HG03108 (cell line): ENCODE measurements around the gene ELAC2.
"Not testable (repeated sequence)": the region's sequence is repeated elsewhere in the genome, so short reads cannot be mapped to it uniquely, and the experiment has no call there.

Experiments used
- ATAC-seq: cut with Tn5 transposase; IDR thresholded peaks from one replicate; pipeline ENCODE4 v1.9.1; 2021; ENCODE audit warnings: moderate library complexity; ENCODE audit not compliant: unreplicated experiment

Gene ELAC2

GRCh38 chr17:12990041-12990808 lies 27.6 kb downstream of the ELAC2 start:
- no peak for ATAC-seq

- ATAC-seq: no peak
Measured at GRCh38 chr17:12987120-12987519, 30.7 kb downstream of the ELAC2 start.

GRCh38 chr17:12985431-12986293 lies 32.2 kb downstream of the ELAC2 start:
- ATAC-seq: no peak

- no peak for ATAC-seq
Measured at GRCh38 chr17:12983991-12984884, 33.6 kb downstream of the ELAC2 start.

- ATAC-seq: no peak
Measured at GRCh38 chr17:12982224-12982623, 35.6 kb downstream of the ELAC2 start.

GRCh38 chr17:12979826-12980500 lies 37.9 kb downstream of the ELAC2 start:
- ATAC-seq: no peak

GRCh38 chr17:12979246-12979645 lies 38.6 kb downstream of the ELAC2 start:
- no peak for ATAC-seq

- ATAC-seq: not testable (repeated sequence)
Measured at GRCh38 chr17:12978787-12979186, 39.0 kb downstream of the ELAC2 start.

GRCh38 chr17:12977008-12977751 lies 40.6 kb downstream of the ELAC2 start:
- ATAC-seq: no peak

- no peak for ATAC-seq
Measured at GRCh38 chr17:12974005-12974531, 43.8 kb downstream of the ELAC2 start.

GRCh38 chr17:12973496-12974004 lies 44.3 kb downstream of the ELAC2 start:
- ATAC-seq: no peak

GRCh38 chr17:12967962-12968361 lies 49.9 kb downstream of the ELAC2 start:
- ATAC-seq: no peak

GRCh38 chr17:12966413-12966812 lies 51.4 kb downstream of the ELAC2 start:
- no peak for ATAC-seq

GRCh38 chr17:12965988-12966387 lies 51.8 kb downstream of the ELAC2 start:
- no peak for ATAC-seq

GRCh38 chr17:12964840-12965239 lies 53.0 kb downstream of the ELAC2 start:
- no peak for ATAC-seq

GRCh38 chr17:12964162-12964561 lies 53.7 kb downstream of the ELAC2 start:
- ATAC-seq: no peak

- no peak for ATAC-seq
Measured at GRCh38 chr17:12963505-12963904, 54.3 kb downstream of the ELAC2 start.

- ATAC-seq: no peak
Measured at GRCh38 chr17:12961655-12962054, 56.2 kb downstream of the ELAC2 start.

- ATAC-seq: no peak
Measured at GRCh38 chr17:12959441-12959840, 58.4 kb downstream of the ELAC2 start.
